ENCODE results near the gene ACP1.

The ACP1 gene

GRCh38 chr2:317501-318424 is 53.0 kb downstream of the ACP1 start:
- Mint-ChIP-seq H3K27ac (no peak overlapping the region), H3K36me3 (ENCODE audit: low read depth) (no peaks in the 10 kb centered on the region), H3K4me3 (no peak overlapping the region), H3K9me3 (peaks cover 14% of the 10 kb centered on the region), H3K27me3 (no peaks in the 10 kb centered on the region), H3K4me1 (ENCODE audit: low read depth) (no peaks in the 10 kb centered on the region)
- intact Hi-C loops (cut with micrococcal nuclease) = no loop called here

GRCh38 chr2:319059-319600 is 54.4 kb downstream of the ACP1 start:
- Mint-ChIP-seq H3K4me3 (no peak overlapping the region), H3K9me3 (peaks cover 14% of the 10 kb centered on the region)

DNA sequence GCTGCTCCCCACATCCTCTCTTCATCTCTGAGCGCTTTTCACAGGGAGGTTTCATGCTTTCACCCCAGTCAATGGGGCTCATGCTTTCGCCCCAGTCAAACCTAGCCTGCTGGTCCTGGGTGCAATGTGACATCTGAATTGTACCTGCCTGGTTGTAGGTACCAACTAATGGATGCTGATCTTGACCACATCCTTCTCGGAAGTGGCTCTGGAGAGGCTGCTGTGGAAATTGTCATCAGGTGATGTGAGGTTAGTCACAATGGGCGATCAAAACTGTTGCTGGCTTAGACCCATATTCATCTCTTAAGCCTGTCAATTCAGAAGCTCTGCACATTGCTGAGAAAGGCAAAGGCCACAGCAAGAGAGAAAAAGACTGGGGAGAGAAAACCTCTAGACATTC is 55.8 kb downstream of the ACP1 start:
- H3K4me3 Mint-ChIP-seq = no peak overlapping the region
- peaks cover 15% of the 10 kb centered on the region for H3K9me3 Mint-ChIP-seq
- no peaks in the 10 kb centered on the region for H3K27me3 Mint-ChIP-seq
- no peaks in the 10 kb centered on the region for H3K4me1 Mint-ChIP-seq (ENCODE audit: low read depth)
- intact Hi-C loops (cut with micrococcal nuclease) = no loop called here
- no peak overlapping the region for H3K27ac Mint-ChIP-seq
- H3K36me3 Mint-ChIP-seq (ENCODE audit: low read depth) = no peaks in the 10 kb centered on the region

More at GRCh38 chr2:319059-319600, 54.4 kb downstream of the ACP1 start:
- Mint-ChIP-seq H3K4me1 (ENCODE audit: low read depth) (no peaks in the 10 kb centered on the region), H3K27me3 (no peaks in the 10 kb centered on the region), H3K36me3 (ENCODE audit: low read depth) (no peaks in the 10 kb centered on the region), H3K27ac (no peak overlapping the region)
- intact Hi-C loops (cut with micrococcal nuclease) = no loop called here

GRCh38 chr2:322326-322725 is 57.6 kb downstream of the ACP1 start:
- no peak overlapping the region for H3K4me3 Mint-ChIP-seq
- no peaks in the 10 kb centered on the region for H3K36me3 Mint-ChIP-seq (ENCODE audit: low read depth)
- no peak overlapping the region for H3K27ac Mint-ChIP-seq
- no peaks in the 10 kb centered on the region for H3K4me1 Mint-ChIP-seq (ENCODE audit: low read depth)
- no peaks in the 10 kb centered on the region for H3K27me3 Mint-ChIP-seq
- peaks cover 32% of the 10 kb centered on the region for H3K9me3 Mint-ChIP-seq
- intact Hi-C loops (cut with micrococcal nuclease) = no loop called here

GRCh38 chr2:323035-323434 is 58.3 kb downstream of the ACP1 start:
- Mint-ChIP-seq H3K27me3 (no peaks in the 10 kb centered on the region), H3K4me1 (ENCODE audit: low read depth) (no peaks in the 10 kb centered on the region), H3K4me3 (no peak overlapping the region), H3K27ac (no peak overlapping the region), H3K9me3 (peaks cover 39% of the 10 kb centered on the region), H3K36me3 (ENCODE audit: low read depth) (no peaks in the 10 kb centered on the region)
- intact Hi-C loops (cut with micrococcal nuclease) = no loop called here

All from dendritic cell treated with granulocyte-macrophage colony-stimulating factor and Interleukin-4, amounts not matched to agents 40 ng/mL and 50 ng/mL, for 4 days (primary cell).